HG02970 (cell line): ENCODE measurements around the gene PCYOX1L.
"Not testable (repeated sequence)": the region's sequence is repeated elsewhere in the genome, so short reads cannot be mapped to it uniquely, and the experiment has no call there.

Experiments
- ATAC-seq: cut with Tn5 transposase; IDR thresholded peaks from one replicate; pipeline ENCODE4 v1.9.1; 2021; ENCODE audit warnings: mild to moderate bottlenecking, moderate library complexity, moderate number of reproducible peaks; ENCODE audit not compliant: unreplicated experiment, low FRiP score

Gene PCYOX1L

GRCh38 chr5:149382517-149383220 lies 24.8 kb downstream of the PCYOX1L start:
- ATAC-seq: no peak

GRCh38 chr5:149383399-149383798 lies 25.6 kb downstream of the PCYOX1L start:
- no peak for ATAC-seq

DNA sequence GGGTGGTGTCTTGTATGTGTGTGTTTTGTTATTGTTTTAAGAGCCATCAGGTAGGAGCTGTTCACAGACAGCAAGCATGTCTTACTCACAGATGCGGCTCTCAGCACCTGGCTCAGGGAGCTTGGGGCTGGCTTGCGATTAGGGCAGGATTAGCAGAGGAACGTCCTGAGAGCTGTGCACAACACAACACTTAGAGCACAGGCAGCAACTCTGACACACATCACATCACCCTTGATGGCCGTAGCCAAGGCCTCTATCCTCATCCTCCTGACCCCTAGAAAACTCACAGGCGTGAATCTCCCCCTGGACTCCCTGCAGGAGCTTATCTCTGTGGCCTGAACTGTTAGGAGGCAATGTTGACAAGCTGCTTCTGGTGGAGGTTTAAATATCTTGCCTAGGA lies 28.3 kb downstream of the PCYOX1L start:
- ATAC-seq: no peak

DNA sequence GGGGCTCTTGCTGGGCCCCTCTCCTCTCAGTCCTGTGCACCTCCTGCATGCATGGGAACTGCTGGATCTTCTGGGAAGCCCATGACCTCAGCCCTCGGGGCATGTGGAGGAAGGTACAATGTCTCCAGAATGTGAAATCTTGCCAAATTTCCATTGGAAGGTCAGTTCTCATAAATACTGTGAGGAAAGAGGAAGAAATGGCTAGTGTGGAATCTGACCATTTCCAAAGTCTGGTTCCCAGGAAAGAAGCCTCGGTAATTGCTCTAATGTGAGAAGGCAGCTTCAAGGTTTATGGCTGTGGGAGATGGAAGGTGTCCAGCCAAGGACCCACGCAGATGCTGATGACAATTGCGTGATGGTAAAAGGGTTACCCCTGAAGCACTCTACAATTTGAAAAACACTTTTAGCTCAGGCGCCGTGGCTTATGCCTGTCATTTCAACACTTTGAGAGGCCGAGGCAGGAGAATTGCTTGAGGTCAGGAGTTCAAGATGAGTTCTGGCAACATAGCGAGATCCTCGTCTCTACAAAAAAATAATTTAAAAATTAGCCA lies 29.3 kb downstream of the PCYOX1L start:
- no peak for ATAC-seq

DNA sequence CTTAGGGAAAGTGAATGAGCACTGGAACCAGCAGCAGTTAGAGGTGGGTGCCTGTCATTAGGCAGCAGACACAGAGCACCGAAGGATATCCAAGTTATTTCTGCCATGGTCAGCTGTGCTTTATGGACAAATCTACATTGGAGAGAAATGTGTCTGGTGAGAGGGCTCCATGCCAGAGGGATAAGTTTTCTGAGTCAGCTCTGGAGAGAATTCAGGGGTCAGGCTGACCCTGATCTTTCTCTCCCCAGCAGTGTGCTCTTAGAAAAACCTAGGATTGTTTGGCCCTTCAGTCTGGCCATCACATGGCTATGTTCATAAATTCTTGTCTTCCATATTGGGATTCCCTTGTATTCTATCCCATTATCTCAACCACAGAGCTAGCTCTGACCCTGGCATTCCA lies 30.1 kb downstream of the PCYOX1L start:
- ATAC-seq: no peak

DNA sequence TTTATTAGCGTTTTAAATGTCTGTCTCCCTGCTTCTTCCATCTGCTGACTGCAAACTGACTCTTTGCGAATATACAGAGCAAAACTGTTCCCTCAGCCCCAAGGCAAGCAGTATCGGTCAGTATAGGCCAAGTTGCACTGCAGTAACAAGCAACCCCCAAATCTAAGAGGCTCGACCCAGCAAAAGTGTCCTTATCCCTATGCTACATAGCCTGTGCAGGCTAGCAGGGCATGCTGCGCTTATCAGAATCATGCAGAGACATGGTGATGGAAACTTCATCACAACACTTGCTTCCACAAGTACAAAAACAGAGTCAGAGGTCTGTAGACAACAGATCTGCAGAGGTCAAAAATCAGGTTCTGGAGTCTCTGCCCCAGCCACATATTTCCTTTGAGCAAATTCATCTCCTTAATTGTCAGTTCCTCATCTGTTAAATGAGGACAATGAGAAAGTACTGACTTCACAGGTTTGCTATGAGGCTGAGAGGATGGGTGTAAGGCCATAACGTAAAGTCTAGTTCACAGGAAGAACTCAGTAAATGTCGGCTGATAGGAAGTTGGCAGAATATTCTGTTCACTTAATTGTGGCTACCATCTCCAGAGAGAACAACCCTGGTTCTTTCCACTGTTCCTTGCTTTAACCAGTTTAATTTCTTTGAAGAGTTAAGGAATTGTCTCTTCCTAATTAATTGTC lies 30.8 kb downstream of the PCYOX1L start:
- ATAC-seq: no peak

GRCh38 chr5:149389552-149390495 lies 32.0 kb downstream of the PCYOX1L start:
- no peak for ATAC-seq

- not testable (repeated sequence) for ATAC-seq
These were observed 33.2 kb downstream of the PCYOX1L start for GRCh38 chr5:149391076-149391475.

DNA sequence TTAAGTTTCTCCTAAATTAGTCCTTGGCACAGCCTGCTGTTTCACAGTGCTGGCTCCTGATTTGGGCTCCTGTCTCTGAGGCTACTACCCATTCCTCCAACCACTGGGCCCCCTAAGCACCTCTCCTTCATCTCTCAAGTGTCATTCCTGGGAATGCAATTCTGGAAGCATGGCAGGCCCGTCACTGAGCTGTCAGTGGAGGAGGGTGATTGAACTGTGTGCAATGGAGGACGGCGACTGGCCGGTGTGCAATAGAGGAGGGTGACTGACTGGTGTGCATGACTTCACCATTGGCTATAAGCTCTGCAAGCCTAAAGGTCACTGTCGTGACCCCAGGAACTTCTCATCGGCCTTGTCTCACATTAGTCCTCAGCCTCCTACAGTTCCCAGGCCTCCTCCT lies 33.7 kb downstream of the PCYOX1L start:
- no peak for ATAC-seq

DNA sequence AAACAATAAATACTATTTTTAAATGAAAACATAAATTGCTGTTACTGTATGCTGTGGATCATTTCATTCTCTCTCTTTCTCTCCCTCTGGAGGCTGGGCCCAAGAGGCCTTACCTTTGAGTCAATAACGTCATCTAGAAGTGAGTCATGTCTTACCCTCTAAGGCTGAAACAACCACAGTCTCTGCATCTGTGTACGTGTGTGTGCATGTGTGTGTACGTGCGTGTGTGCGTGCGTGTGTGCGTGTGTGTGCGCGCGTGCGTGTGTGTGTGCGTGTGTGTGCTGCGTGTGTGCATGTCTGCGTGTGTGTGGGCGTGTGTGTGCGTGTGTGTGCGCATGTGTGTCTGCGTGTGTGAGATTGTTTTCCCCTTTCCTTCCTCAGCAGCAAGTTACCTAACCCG lies 34.9 kb downstream of the PCYOX1L start:
- ATAC-seq: no peak

DNA sequence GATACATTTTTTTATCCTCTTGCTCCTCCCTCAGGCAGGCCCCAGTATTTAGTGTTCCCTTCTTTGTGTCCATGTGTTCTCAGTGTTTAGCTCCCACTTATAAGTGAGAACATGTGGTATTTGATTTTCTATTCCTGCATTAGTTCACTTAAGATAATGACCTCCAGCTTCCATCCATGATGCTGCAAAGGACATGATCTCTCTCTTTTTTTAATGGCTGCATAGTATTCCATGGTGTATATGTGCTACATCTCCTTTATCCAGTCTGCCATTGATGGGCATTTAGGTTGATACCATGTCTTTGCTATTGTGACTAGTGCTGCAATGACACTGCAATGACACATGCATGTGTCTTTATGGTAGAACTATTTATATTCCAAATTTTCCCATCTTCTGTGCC lies 37.1 kb downstream of the PCYOX1L start:
- ATAC-seq: not testable (repeated sequence)

- no peak for ATAC-seq
These were observed 39.7 kb downstream of the PCYOX1L start for GRCh38 chr5:149397530-149397929.

- ATAC-seq: not testable (repeated sequence)
These were observed 41.0 kb downstream of the PCYOX1L start for GRCh38 chr5:149398747-149399266.

GRCh38 chr5:149399775-149400174 lies 41.9 kb downstream of the PCYOX1L start:
- no peak for ATAC-seq

GRCh38 chr5:149400304-149400703 lies 42.5 kb downstream of the PCYOX1L start:
- ATAC-seq: no peak

DNA sequence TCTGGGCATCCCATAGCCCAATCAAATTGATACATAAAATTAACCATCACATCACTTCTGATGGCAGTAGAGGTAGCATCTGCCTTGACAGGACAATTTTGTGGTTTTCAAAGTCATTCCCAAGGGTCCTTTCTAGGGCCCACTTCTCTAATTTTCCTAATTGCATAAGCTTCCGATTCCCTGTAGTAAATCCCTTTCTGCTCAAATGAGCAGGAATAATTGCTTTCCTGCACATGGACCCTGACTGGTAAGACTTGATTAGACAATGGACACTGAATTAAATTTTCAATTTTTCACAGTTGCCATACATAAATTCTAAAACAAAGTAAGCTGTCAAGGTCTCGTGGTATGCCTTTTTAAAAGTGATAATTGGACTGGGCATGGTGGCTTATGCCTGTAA lies 43.2 kb downstream of the PCYOX1L start:
- no peak for ATAC-seq

- ATAC-seq: no peak
These were observed 44.4 kb downstream of the PCYOX1L start for GRCh38 chr5:149402291-149402690.

DNA sequence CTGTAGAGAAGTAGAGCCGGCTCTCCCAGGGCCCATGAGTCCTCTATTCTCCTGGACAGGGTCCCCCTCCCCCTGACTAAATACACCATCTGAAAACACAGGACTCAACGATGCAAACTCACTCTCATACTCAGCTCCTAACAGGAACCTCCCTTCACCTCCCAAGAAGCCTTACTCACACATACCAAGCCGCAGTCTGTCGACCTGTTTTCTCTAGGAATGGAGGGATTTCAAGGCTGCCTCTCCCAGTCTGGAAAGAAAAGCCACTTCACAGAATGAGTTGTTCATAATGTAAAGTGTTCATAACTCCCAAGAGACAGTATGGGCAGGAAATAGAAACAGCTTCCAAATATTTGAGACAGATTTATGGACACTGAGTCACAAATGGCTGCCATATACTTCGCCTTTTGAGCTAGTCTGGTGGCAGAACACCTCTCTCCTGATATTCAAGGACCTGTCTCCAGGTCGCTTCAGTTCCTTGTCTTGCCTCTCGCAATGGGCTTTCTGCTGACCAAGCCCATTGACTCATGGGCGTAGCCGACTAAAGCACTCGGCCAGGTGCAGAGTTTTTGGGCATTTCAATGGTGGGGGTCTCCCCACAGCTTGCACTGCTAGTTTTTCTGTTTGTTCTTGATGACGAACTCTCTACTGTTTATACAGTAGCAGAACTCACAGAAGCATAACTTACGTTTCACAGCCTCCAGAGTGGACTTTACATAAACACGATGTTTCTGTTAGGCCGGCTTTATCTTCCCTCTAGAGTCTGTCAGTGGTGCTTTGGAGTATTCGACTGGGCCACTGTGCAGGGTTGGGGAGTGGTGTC lies 46.3 kb downstream of the PCYOX1L start:
- no peak for ATAC-seq

GRCh38 chr5:149404746-149405549 lies 47.1 kb downstream of the PCYOX1L start:
- no peak for ATAC-seq
